ENCODE data around the gene ARL16. TPM values are rescaled to one million over a fixed set of nuclear protein-coding genes. Genes with fewer than 3 reads are reported as not detected.

The ARL16 gene
- total RNA-seq (2014; rRNA removed; shearing (Covaris generic)) = 41.0 and 45.6 TPM in 2 replicates

- DNase-seq (ENCODE audit: low spot score) = peak; percentile 97
These were observed at the start of gene ARL16, which contains the start of gene HGS for GRCh38 chr17:81683584-81684441. TSS of gene ARL16 (minus strand) at chr17:81683797. CDS start at chr17:81683753, 44 bp downstream. TSS of gene HGS (plus strand) at chr17:81684011. CDS start at chr17:81684067, 56 bp downstream.

- DNase-seq (ENCODE audit: low spot score) = no peak
These were observed 43.9 kb upstream of the ARL16 start for GRCh38 chr17:81727324-81728031.

GRCh38 chr17:81726004-81726403, 42.4 kb upstream of the ARL16 start:
- no peak for DNase-seq (ENCODE audit: low spot score)

- no peak for DNase-seq (ENCODE audit: low spot score)
These were observed 41.8 kb upstream of the ARL16 start for GRCh38 chr17:81725439-81725838.

GRCh38 chr17:81723651-81724209, 40.1 kb upstream of the ARL16 start:
- no peak for DNase-seq (ENCODE audit: low spot score)

- peak; percentile 47 for DNase-seq (ENCODE audit: low spot score)
These were observed 38.9 kb upstream of the ARL16 start for GRCh38 chr17:81722184-81723120.

GRCh38 chr17:81720267-81721071, 36.9 kb upstream of the ARL16 start:
- DNase-seq (ENCODE audit: low spot score) = no peak

- DNase-seq (ENCODE audit: low spot score) = no peak
These were observed 36.0 kb upstream of the ARL16 start for GRCh38 chr17:81719410-81720266.

GRCh38 chr17:81717766-81718089, 34.1 kb upstream of the ARL16 start:
- DNase-seq (ENCODE audit: low spot score) = no peak

- DNase-seq (ENCODE audit: low spot score) = no peak
These were observed 33.6 kb upstream of the ARL16 start for GRCh38 chr17:81717049-81717765.

- no peak for DNase-seq (ENCODE audit: low spot score)
These were observed 33.0 kb upstream of the ARL16 start for GRCh38 chr17:81716674-81716996.

- DNase-seq (ENCODE audit: low spot score) = no peak
These were observed 32.5 kb upstream of the ARL16 start for GRCh38 chr17:81715872-81716673.

- no peak for DNase-seq (ENCODE audit: low spot score)
These were observed 31.7 kb upstream of the ARL16 start for GRCh38 chr17:81715107-81715871.

- DNase-seq (ENCODE audit: low spot score) = no peak
These were observed 31.0 kb upstream of the ARL16 start for GRCh38 chr17:81714412-81715106.

- no peak for DNase-seq (ENCODE audit: low spot score)
These were observed 30.2 kb upstream of the ARL16 start for GRCh38 chr17:81713556-81714411.

- DNase-seq (ENCODE audit: low spot score) = no peak
These were observed 29.5 kb upstream of the ARL16 start for GRCh38 chr17:81713004-81713555.
